GM12878 (cell line): ENCODE data around the gene MEF2C. TPM values are rescaled to one million over a fixed set of nuclear protein-coding genes. Genes with fewer than 3 reads are reported as not detected.

Experiments
- ATAC-seq: fragments of 200-7000 bp; cut with Tn5 transposase; 3 replicates; pipeline ENCODE4 v1.9.1; 2020; ENCODE audit warnings: mild to moderate bottlenecking, moderate library complexity
- BruUV-seq: library from RNA; stranded (reverse); fragments of 400-500 nt; replicated peaks from 2 replicates; lab custom pipeline; 2021; lab: Mats Ljungman, UMichigan
- CTCF ChIA-PET: fragments of 300-600 bp; sonication (Branson Sonifier 250); formaldehyde crosslinking; extraction: SDS; loops from one replicate; lab custom pipeline; 2021; ENCODE audit warnings: inconsistent platforms; lab: Yijun Ruan, JAX
- POLR2A ChIA-PET: fragments of 350-600 bp; formaldehyde crosslinking; extraction: SDS; loops from one replicate; lab custom pipeline; 2021; ENCODE audit warnings: inconsistent platforms; lab: Charles Lee
- RAD21 ChIA-PET: fragments of 300-600 bp; sonication (Branson Sonifier 250); formaldehyde crosslinking; loops from one replicate; lab custom pipeline; 2023; ENCODE audit warnings: antibody characterized with exemption; ENCODE audit not compliant: unreplicated experiment; lab: Charles Lee
- SMC1A ChIA-PET: fragments of 300-600 bp; sonication (Branson Sonifier 250); formaldehyde crosslinking; loops from one replicate; lab custom pipeline; 2023; ENCODE audit not compliant: unreplicated experiment, uncharacterized antibody; lab: Charles Lee
- DNase-seq: peaks from one replicate; pipeline ENCODE4 v3.0.0-alpha.2; 2011; ENCODE audit warnings: low read depth, low spot score
- FAIRE-seq: peaks from 3 replicates; lab custom pipeline; 2011; peaks lifted over from hg19 to GRCh38; lab: Jason Lieb, UNC
- H2AFZ ChIP-seq: 2 replicates; pipeline ENCODE4 v1.6.0; 2011; ENCODE audit warnings: low read depth, low read length, control low read depth; ENCODE audit not compliant: control insufficient read depth
- H3K27ac ChIP-seq: 2 replicates; pipeline ENCODE4 v1.5.1; 2011; ENCODE audit warnings: control low read depth; ENCODE audit not compliant: control insufficient read depth, insufficient read depth
- H3K27me3 ChIP-seq, 2 experiments: replicated peaks in 1 of 2; 2 replicates each; pipeline versions ENCODE4 v1.6.0 to v1.6.1; 2011; ENCODE audit warnings: low read length in 1 of 2; ENCODE audit not compliant: control insufficient read depth in 2 of 2, insufficient read depth in 2 of 2
- H3K36me3 ChIP-seq, 2 experiments: 2 replicates each; pipeline ENCODE4 v1.5.1; 2011; ENCODE audit warnings: low read length in 1 of 2; ENCODE audit not compliant: control insufficient read depth in 2 of 2, insufficient read depth in 2 of 2
- H3K4me1 ChIP-seq: 2 replicates; pipeline ENCODE4 v1.6.1; 2011; ENCODE audit warnings: mild to moderate bottlenecking, low read length, moderate library complexity, mixed read lengths; ENCODE audit not compliant: control insufficient read depth, insufficient read depth
- H3K4me2 ChIP-seq: 2 replicates; pipeline ENCODE4 v1.6.0; 2011; ENCODE audit warnings: control low read depth; ENCODE audit not compliant: control insufficient read depth, insufficient read depth
- H3K4me3 ChIP-seq: fragments of 200-600 bp; sonication (generic); 2 replicates; pipeline ENCODE4 v1.5.1; 2016
- H3K79me2 ChIP-seq: 2 replicates; pipeline ENCODE4 v1.6.0; 2011; ENCODE audit warnings: low read length; ENCODE audit not compliant: control insufficient read depth, insufficient read depth
- H3K9ac ChIP-seq: 2 replicates; pipeline ENCODE4 v1.8.0; 2011; ENCODE audit warnings: low read length, control low read depth, mixed read lengths; ENCODE audit not compliant: control insufficient read depth, insufficient read depth
- H3K9me3 ChIP-seq: replicated peaks from 3 replicates; pipeline ENCODE4 v1.5.1; 2011; ENCODE audit warnings: mild to moderate bottlenecking, low read length; ENCODE audit not compliant: control insufficient read depth, insufficient read depth
- H4K20me1 ChIP-seq: 2 replicates; pipeline ENCODE4 v1.6.0; 2011; ENCODE audit not compliant: control insufficient read depth, insufficient read depth
- BACH1 ChIP-seq: fragments of 450-650 bp; IDR thresholded peaks from 2 replicates; pipeline ENCODE4 v1.6.1; 2017; ENCODE audit warnings: mild to moderate bottlenecking, borderline replicate concordance
- BMI1 ChIP-seq: fragments of 450-650 bp; IDR thresholded peaks from 2 replicates; pipeline ENCODE4 v1.6.1; 2016; ENCODE audit warnings: mild to moderate bottlenecking, moderate library complexity, borderline replicate concordance
- CHD2 ChIP-seq: IDR thresholded peaks from 2 replicates; pipeline ENCODE4 v1.6.1; 2011; ENCODE audit warnings: low read depth, low read length, improper control_type of control experiment, borderline replicate concordance
- EED ChIP-seq: sonication (generic); IDR thresholded peaks from 2 replicates; pipeline ENCODE4 v1.6.1; 2016; ENCODE audit warnings: antibody characterized with exemption, low read depth
- EP300 ChIP-seq, 2 experiments: fragments of 150-350 bp in 1 of 2; IDR thresholded peaks; 2 replicates each; pipeline ENCODE4 v1.6.1; 2011 to 2012; ENCODE audit warnings: low read depth in 2 of 2, low read length in 2 of 2, borderline replicate concordance in 1 of 2, improper control_type of control experiment in 1 of 2, inconsistent platforms in 1 of 2; ENCODE audit not compliant: control insufficient read depth in 1 of 2
- ETV6 ChIP-seq, 2 experiments: fragments of 450-650 bp in 1 of 2; IDR thresholded peaks in 1 of 2; conservative IDR thresholded peaks in 1 of 2; 2 replicates each; pipeline ENCODE4 v1.6.1; 2014; ENCODE audit warnings: antibody characterized with exemption in 1 of 2, borderline replicate concordance in 1 of 2, low read depth in 1 of 2, mild to moderate bottlenecking in 1 of 2, moderate library complexity in 1 of 2
- HDAC2 ChIP-seq: fragments of 200-600 bp; sonication (generic); IDR thresholded peaks from 2 replicates; pipeline ENCODE4 v1.6.1; 2017
- KDM1A ChIP-seq: fragments of 200-600 bp; sonication (generic); IDR thresholded peaks from 2 replicates; pipeline ENCODE4 v1.6.1; 2016; ENCODE audit warnings: borderline replicate concordance
- MXI1 ChIP-seq: fragments of 150-350 bp; IDR thresholded peaks from 2 replicates; pipeline ENCODE4 v1.6.1; 2011; ENCODE audit warnings: low read depth, mild to moderate bottlenecking, inconsistent platforms, low read length, improper control_type of control experiment
- NR2C1 ChIP-seq: fragments of 450-650 bp; IDR thresholded peaks from 2 replicates; pipeline ENCODE4 v1.6.1; 2017; ENCODE audit warnings: antibody characterized with exemption, mild to moderate bottlenecking, moderate library complexity
- NR2C2 ChIP-seq: IDR thresholded peaks from 2 replicates; pipeline ENCODE4 v1.6.1; 2011; ENCODE audit warnings: borderline replicate concordance, low read depth; ENCODE audit not compliant: control insufficient read depth, insufficient read length
- RBBP5 ChIP-seq: fragments of 200-600 bp; sonication (generic); conservative IDR thresholded peaks from 2 replicates; pipeline ENCODE4 v1.6.1; 2016
- RCOR1 ChIP-seq: conservative IDR thresholded peaks from 2 replicates; pipeline ENCODE4 v1.6.1; 2012; ENCODE audit warnings: low read depth, low read length, improper control_type of control experiment
- RELA ChIP-seq: fragments of 450-650 bp; IDR thresholded peaks from 2 replicates; pipeline ENCODE4 v1.8.0; 2014; ENCODE audit warnings: borderline replicate concordance; ENCODE audit not compliant: partially characterized antibody
- ZNF207 ChIP-seq: fragments of 450-650 bp; IDR thresholded peaks from 2 replicates; pipeline ENCODE4 v1.6.1; 2014; ENCODE audit warnings: antibody characterized with exemption, mild to moderate bottlenecking, borderline replicate concordance
- ZNF384 ChIP-seq: IDR thresholded peaks from 2 replicates; pipeline ENCODE4 v1.6.1; 2012; ENCODE audit warnings: low read depth, mild to moderate bottlenecking, low read length, improper control_type of control experiment, borderline replicate concordance
- in situ Hi-C: fragments of 300-500 bp; cut with MboI; formaldehyde crosslinking; loops from 9 replicates; pipeline ENCODE4 v1.14.3; 2018; ENCODE audit warnings: mixed read lengths
- intact Hi-C: fragments of 100-400 bp; cut with micrococcal nuclease; formaldehyde crosslinking; loops from one replicate; pipeline ENCODE4 v1.14.2; 2022; ENCODE audit not compliant: unreplicated experiment
- polyA plus RNA-seq, 11 experiments: library from polyadenylated mRNA; depleted of rRNA in 4 of 11; unstranded in 6 of 11; stranded (reverse) in 5 of 11; fragments of >200 nt; fragmentation: Nextera tagmentation in 4 of 11; fragmentation: Illumina TruSeq in 1 of 11; extraction: Ambion mirVana in 4 of 11; extraction: Trizol in 1 of 11; gene quantifications; 1 replicate in 1 of 11; 2 replicates in 10 of 11; pipeline versions ENCODE4 v1.2.1 to v1.2.3, GENCODE V29; 2011 to 2016; ENCODE audit warnings: inconsistent platforms in 2 of 11, missing spikeins in 2 of 11, low read depth in 1 of 11
- total RNA-seq, 4 experiments: library from RNA; depleted of rRNA in 3 of 4; stranded (reverse); fragments of >200 nt in 3 of 4; fragmentation: Illumina TruSeq in 1 of 4; extraction: Trizol in 1 of 4; gene quantifications; 2 replicates each; pipeline versions ENCODE4 v1.2.1 to v1.2.3, GENCODE V29; 2013 to 2021
- TF ChIP-seq, protein P1 (sequence below): fragments of 450-650 bp; formaldehyde crosslinking; IDR thresholded peaks from 2 replicates; pipeline ENCODE4 v1.4.0; 2020; ENCODE audit warnings: mild to moderate bottlenecking, moderate library complexity

The MEF2C gene
- total and polyA plus RNA-seq, 10 of the 15 experiments (the other 5 are each of a cell fraction or from before 2014, with no cell fraction given): 104 to 225 (median 180) TPM

DNA sequence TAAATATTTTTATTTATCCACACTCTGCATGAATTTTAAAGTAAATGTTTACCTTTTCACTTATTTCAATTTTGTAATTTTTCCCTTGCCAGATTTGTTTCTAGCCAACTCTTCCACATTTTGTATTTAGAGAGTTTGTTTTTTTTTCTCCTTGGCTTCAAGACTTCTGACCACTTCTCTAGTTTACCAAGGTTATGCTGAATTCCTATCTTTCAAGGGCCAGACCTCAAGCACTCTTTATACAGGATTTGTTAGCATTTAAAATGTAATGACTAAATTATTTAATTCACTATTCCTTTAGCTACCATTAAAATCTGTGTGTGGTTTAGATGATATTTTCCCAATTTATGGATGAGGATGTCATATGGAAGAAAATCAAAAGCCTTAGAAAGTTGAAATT lies 42.5 kb downstream of the MEF2C start:
- ChIA-PET CTCF (no interaction called here), POLR2A (no interaction called here), RAD21 (interaction anchor here (0.8 to 1.4 kb wide), 2 partner anchors 43 to 102 kb away, joined by 3 to 4 read pairs; no protein-coding TSS in a partner anchor), SMC1A (interaction anchor here (0.8 kb wide), 1 partner anchor 11 kb away, joined by 4 read pairs; no protein-coding TSS in a partner anchor)
- Histone ChIP-seq H3K4me3 (no peak overlapping the region), H3K4me1 (peaks cover 6% of the 10 kb centered on the region), H4K20me1 (no peaks in the 10 kb centered on the region), H3K27me3 (no peaks in the 10 kb centered on the region), H3K9ac (no peak overlapping the region), H3K36me3 (peaks cover 0 to 21% of the 10 kb centered on the region in 2 experiments; a peak in 2 of 4 replicates), H3K79me2 (peaks cover 89% of the 10 kb centered on the region), H3K4me2 (no peak overlapping the region), H2AFZ (no peak overlapping the region), H3K9me3 (no peaks in the 10 kb centered on the region; the same call in 2 of the 3 replicates), H3K27ac (no peak overlapping the region)
- intact Hi-C loops (no loop called here), in situ Hi-C loops (no loop called here)
- TF ChIP-seq ZNF207 (no peak), CHD2 (no peak), BMI1 (no peak), ZNF384 (no peak), BACH1 (no peak), EED (no peak), ETV6 (conservative IDR thresholded peaks at IDR 0.05 in 1 of 2, IDR thresholded peaks at IDR 0.05 in 1 of 2; ENCODE audit: borderline replicate concordance in 1 of 2, low read depth in 1 of 2) (no peak), HDAC2 (no peak), NR2C2 (no peak), NR2C1 (no peak), RBBP5 (no peak), EP300 (IDR thresholded peaks at IDR 0.05; ENCODE audit: borderline replicate concordance in 1 of 2, control insufficient read depth in 1 of 2, low read depth in 2 of 2, low read length in 2 of 2) (no peak), RCOR1 (no peak), RELA (no peak), MXI1 (no peak), KDM1A (no peak)
- TF ChIP-seq, protein P1, sequence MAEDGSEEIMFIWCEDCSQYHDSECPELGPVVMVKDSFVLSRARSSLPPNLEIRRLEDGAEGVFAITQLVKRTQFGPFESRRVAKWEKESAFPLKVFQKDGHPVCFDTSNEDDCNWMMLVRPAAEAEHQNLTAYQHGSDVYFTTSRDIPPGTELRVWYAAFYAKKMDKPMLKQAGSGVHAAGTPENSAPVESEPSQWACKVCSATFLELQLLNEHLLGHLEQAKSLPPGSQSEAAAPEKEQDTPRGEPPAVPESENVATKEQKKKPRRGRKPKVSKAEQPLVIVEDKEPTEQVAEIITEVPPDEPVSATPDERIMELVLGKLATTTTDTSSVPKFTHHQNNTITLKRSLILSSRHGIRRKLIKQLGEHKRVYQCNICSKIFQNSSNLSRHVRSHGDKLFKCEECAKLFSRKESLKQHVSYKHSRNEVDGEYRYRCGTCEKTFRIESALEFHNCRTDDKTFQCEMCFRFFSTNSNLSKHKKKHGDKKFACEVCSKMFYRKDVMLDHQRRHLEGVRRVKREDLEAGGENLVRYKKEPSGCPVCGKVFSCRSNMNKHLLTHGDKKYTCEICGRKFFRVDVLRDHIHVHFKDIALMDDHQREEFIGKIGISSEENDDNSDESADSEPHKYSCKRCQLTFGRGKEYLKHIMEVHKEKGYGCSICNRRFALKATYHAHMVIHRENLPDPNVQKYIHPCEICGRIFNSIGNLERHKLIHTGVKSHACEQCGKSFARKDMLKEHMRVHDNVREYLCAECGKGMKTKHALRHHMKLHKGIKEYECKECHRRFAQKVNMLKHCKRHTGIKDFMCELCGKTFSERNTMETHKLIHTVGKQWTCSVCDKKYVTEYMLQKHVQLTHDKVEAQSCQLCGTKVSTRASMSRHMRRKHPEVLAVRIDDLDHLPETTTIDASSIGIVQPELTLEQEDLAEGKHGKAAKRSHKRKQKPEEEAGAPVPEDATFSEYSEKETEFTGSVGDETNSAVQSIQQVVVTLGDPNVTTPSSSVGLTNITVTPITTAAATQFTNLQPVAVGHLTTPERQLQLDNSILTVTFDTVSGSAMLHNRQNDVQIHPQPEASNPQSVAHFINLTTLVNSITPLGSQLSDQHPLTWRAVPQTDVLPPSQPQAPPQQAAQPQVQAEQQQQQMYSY (CRISPR knock-in tag): no peak
- no peak for FAIRE-seq
- no peak for DNase-seq
- no TSS peak for BruUV-seq
- ATAC-seq: no peak
